K562 (cell line): Measurements from ENCODE around the gene CNNM2. TPM values are rescaled to one million over a fixed set of nuclear protein-coding genes. Genes with fewer than 3 reads are reported as not detected.
A peak's percentile ranks its signal among the peaks of the same experiment; 100 is the strongest.

Experiments
- CCNT2 ChIP-seq: IDR thresholded peaks from 2 replicates; pipeline ENCODE4 v1.6.1; 2011; ENCODE audit warnings: borderline replicate concordance, low read depth, mild to moderate bottlenecking, moderate library complexity, mixed read lengths, low read length; ENCODE audit not compliant: insufficient read length; ENCODE audit errors: extremely low read depth
- FOXK2 ChIP-seq, 2 experiments: fragments of 450-650 bp; IDR thresholded peaks in 1 of 2; conservative IDR thresholded peaks in 1 of 2; 2 replicates each; pipeline ENCODE4 v1.6.1; 2016; ENCODE audit warnings: low read depth in 2 of 2, mild to moderate bottlenecking in 1 of 2
- HCFC1 ChIP-seq: IDR thresholded peaks from 2 replicates; pipeline ENCODE4 v1.6.1; 2012; ENCODE audit warnings: low read depth, low read length, improper control_type of control experiment
- NKRF ChIP-seq: fragments of 450-650 bp; IDR thresholded peaks from 2 replicates; pipeline ENCODE4 v1.6.1; 2016; ENCODE audit warnings: borderline replicate concordance
- PBX2 ChIP-seq, 2 experiments: IDR thresholded peaks in 1 of 2; conservative IDR thresholded peaks in 1 of 2; 2 replicates each; pipeline ENCODE4 v1.6.1; 2016; ENCODE audit warnings: low read depth in 2 of 2, mild to moderate bottlenecking in 1 of 2, missing compliant biosample characterization in 1 of 2, missing genetic modification characterization in 1 of 2, moderate library complexity in 1 of 2
- PCBP1 ChIP-seq: fragments of 200-400 bp; formaldehyde crosslinking; IDR thresholded peaks from 2 replicates; pipeline ENCODE4 v1.6.1; 2018; ENCODE audit warnings: mild to moderate bottlenecking, low read depth, low read length; ENCODE audit not compliant: poor library complexity, severe bottlenecking
- POLR3G ChIP-seq: IDR thresholded peaks from 2 replicates; pipeline ENCODE4 v1.6.1; 2011; ENCODE audit not compliant: insufficient read length, insufficient replicate concordance; ENCODE audit errors: extremely low read depth
- RBM22 ChIP-seq: fragments of 200-400 bp; formaldehyde crosslinking; IDR thresholded peaks from 2 replicates; pipeline ENCODE4 v1.6.1; 2018; ENCODE audit warnings: low read length, low read depth; ENCODE audit not compliant: poor library complexity, severe bottlenecking
- RBM25 ChIP-seq: fragments of 200-400 bp; formaldehyde crosslinking; IDR thresholded peaks from 2 replicates; pipeline ENCODE4 v1.6.1; 2018; ENCODE audit warnings: low read length, low read depth, moderate library complexity; ENCODE audit not compliant: severe bottlenecking
- SMAD4 ChIP-seq: fragments of 250-450 bp; sonication (Bioruptor Pico); conservative IDR thresholded peaks from 2 replicates; pipeline ENCODE4 v1.8.0; 2021; ENCODE audit warnings: inconsistent platforms, mild to moderate bottlenecking, moderate library complexity
- SMARCA5 ChIP-seq: fragments of 450-650 bp; IDR thresholded peaks from 2 replicates; pipeline ENCODE4 v1.6.1; 2016
- TAF1 ChIP-seq: IDR thresholded peaks from 2 replicates; pipeline ENCODE4 v1.6.1; 2011; ENCODE audit warnings: mild to moderate bottlenecking, low read length, moderate library complexity; ENCODE audit not compliant: insufficient read depth, control insufficient read depth, severe bottlenecking; ENCODE audit errors: extremely low read depth
- TBL1XR1 ChIP-seq, 2 experiments: IDR thresholded peaks; 2 replicates each; pipeline ENCODE4 v1.6.1; 2012; ENCODE audit warnings: improper control_type of control experiment in 2 of 2, low read length in 2 of 2, mild to moderate bottlenecking in 1 of 2
- TEAD4 ChIP-seq, 2 experiments: sonication (generic) in 1 of 2; formaldehyde crosslinking in 1 of 2; IDR thresholded peaks; 2 replicates each; pipeline versions ENCODE4 v1.6.1 to v1.8.0; 2012 to 2022; ENCODE audit warnings: borderline replicate concordance in 1 of 2, inconsistent platforms in 1 of 2, low read length in 1 of 2, mild to moderate bottlenecking in 1 of 2, missing genetic modification reagents in 1 of 2
- ZBED1 ChIP-seq: IDR thresholded peaks from 2 replicates; pipeline ENCODE4 v1.6.1; 2014
- ZNF12 ChIP-seq: sonication (generic); formaldehyde crosslinking; IDR thresholded peaks from 2 replicates; pipeline ENCODE4 v1.4.0; 2020; ENCODE audit warnings: mild to moderate bottlenecking, missing genetic modification reagents
- ZNF224 ChIP-seq: sonication (generic); formaldehyde crosslinking; IDR thresholded peaks from 2 replicates; pipeline ENCODE4 v1.8.0; 2022; ENCODE audit warnings: mild to moderate bottlenecking, missing genetic modification reagents
- polyA plus RNA-seq, 8 experiments: library from polyadenylated mRNA; depleted of rRNA in 4 of 8; stranded (reverse) in 5 of 8; unstranded in 3 of 8; fragments of >200 nt; fragmentation: Nextera tagmentation in 2 of 8; fragmentation: Illumina TruSeq in 1 of 8; extraction: Ambion mirVana in 2 of 8; extraction: Trizol in 1 of 8; gene quantifications; 2 replicates each; pipeline versions ENCODE4 v1.2.1 to v1.2.3, GENCODE V29; 2011 to 2014; ENCODE audit warnings: inconsistent platforms in 1 of 8, missing spikeins in 1 of 8
- total RNA-seq, 7 experiments: library from RNA; depleted of rRNA in 6 of 7; stranded (reverse); fragments of >200 nt in 6 of 7; fragmentation: Illumina TruSeq in 2 of 7; extraction: Trizol in 2 of 7; gene quantifications; 2 replicates each; pipeline versions ENCODE4 v1.2.1 to v1.2.3, GENCODE V29; 2011 to 2021; ENCODE audit warnings: low replicate concordance in 1 of 7
- TF ChIP-seq, protein P1 (sequence below): IDR thresholded peaks from 2 replicates; pipeline ENCODE4 v1.6.1; 2014; ENCODE audit warnings: antibody characterized with exemption

CNNM2 gene
- total and polyA plus RNA-seq, 9 of the 15 experiments (the other 6 are each of a cell fraction or from before 2014, with no cell fraction given), result 0.21 to 5.0 (median 1.3) TPM

- TF ChIP-seq FOXK2 (conservative IDR thresholded peaks at IDR 0.05 in 1 of 2, IDR thresholded peaks at IDR 0.05 in 1 of 2; ENCODE audit: low read depth in 2 of 2) (peak; percentile 98 to 99), NKRF (peak; percentile 10; the same call in 1 of the 2 replicates), HCFC1 (peak; percentile 79), POLR3G (no peak), ZNF224 (CRISPR knock-in tag) (no peak), TAF1 (peak; percentile 91), ZBED1 (peak; percentile 40; the same call in 1 of the 2 replicates), PBX2 (CRISPR knock-in tag; IDR thresholded peaks at IDR 0.05; ENCODE audit: low read depth) (peak; percentile 71), PBX2 (tag; conservative IDR thresholded peaks at IDR 0.05; ENCODE audit: low read depth) (peak; percentile 94), SMAD4 (0 out of 2 replicates have a peak, but pooled peaks have one; percentile 46), SMARCA5 (no peak), TBL1XR1 (IDR thresholded peaks at IDR 0.05; ENCODE audit: low read length in 2 of 2) (0 out of 4 replicates have a peak, but pooled peaks of 1 of the 2 experiments have one; percentile 36), ZNF12 (CRISPR knock-in tag) (no peak), RBM25 (peak; percentile 92), CCNT2 (peak; percentile 12), TEAD4 (IDR thresholded peaks at IDR 0.05; ENCODE audit: low read length) (0 out of 2 replicates have a peak, but pooled peaks have one; percentile 17), TEAD4 (CRISPR knock-in tag; IDR thresholded peaks at IDR 0.05; ENCODE audit: borderline replicate concordance) (no peak), PCBP1 (peak; percentile 48), RBM22 (no peak)
- TF ChIP-seq, protein P1, sequence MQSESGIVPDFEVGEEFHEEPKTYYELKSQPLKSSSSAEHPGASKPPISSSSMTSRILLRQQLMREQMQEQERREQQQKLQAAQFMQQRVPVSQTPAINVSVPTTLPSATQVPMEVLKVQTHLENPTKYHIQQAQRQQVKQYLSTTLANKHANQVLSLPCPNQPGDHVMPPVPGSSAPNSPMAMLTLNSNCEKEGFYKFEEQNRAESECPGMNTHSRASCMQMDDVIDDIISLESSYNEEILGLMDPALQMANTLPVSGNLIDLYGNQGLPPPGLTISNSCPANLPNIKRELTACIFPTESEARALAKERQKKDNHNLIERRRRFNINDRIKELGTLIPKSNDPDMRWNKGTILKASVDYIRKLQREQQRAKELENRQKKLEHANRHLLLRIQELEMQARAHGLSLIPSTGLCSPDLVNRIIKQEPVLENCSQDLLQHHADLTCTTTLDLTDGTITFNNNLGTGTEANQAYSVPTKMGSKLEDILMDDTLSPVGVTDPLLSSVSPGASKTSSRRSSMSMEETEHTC, result peak; percentile 78
Measured at GRCh38 chr10:102917962-102918816, at the start of gene CNNM2 (continued).
